HG02973 (cell line): ENCODE data around the gene PLPP1.
A peak's percentile ranks its signal among the peaks of the same experiment; 100 is the strongest.
"Not testable (repeated sequence)": the region's sequence is repeated elsewhere in the genome, so short reads cannot be mapped to it uniquely, and the experiment has no call there.

ENCODE experiments used
- ATAC-seq: cut with Tn5 transposase; IDR thresholded peaks from one replicate; pipeline ENCODE4 v1.9.1; 2021; ENCODE audit warnings: moderate library complexity; ENCODE audit not compliant: unreplicated experiment

PLPP1 gene

GRCh38 chr5:55546947-55547346 is 12.2 kb upstream of the PLPP1 start:
- no peak for ATAC-seq

- no peak for ATAC-seq
Measured at GRCh38 chr5:55544341-55544740, 9.6 kb upstream of the PLPP1 start.

GRCh38 chr5:55541056-55541635 is 6.4 kb upstream of the PLPP1 start:
- ATAC-seq: no peak

GRCh38 chr5:55540525-55540924 is 5.8 kb upstream of the PLPP1 start:
- no peak for ATAC-seq

- peak; percentile 55 for ATAC-seq
Measured at GRCh38 chr5:55540024-55540423, 5.3 kb upstream of the PLPP1 start.

GRCh38 chr5:55538661-55539060 is 3.9 kb upstream of the PLPP1 start:
- ATAC-seq: no peak

- not testable (repeated sequence) for ATAC-seq
Measured at GRCh38 chr5:55537315-55537714, 2.6 kb upstream of the PLPP1 start.

GRCh38 chr5:55535199-55535905 is 588 bp upstream of the PLPP1 start:
- ATAC-seq: peak; percentile 10

- peak; percentile 38 for ATAC-seq
Measured at GRCh38 chr5:55533521-55534435, 986 bp downstream of the PLPP1 start.

- ATAC-seq: no peak
Measured at GRCh38 chr5:55530669-55531068, 4.1 kb downstream of the PLPP1 start.

- ATAC-seq: no peak
Measured at GRCh38 chr5:55524816-55525215, 9.9 kb downstream of the PLPP1 start.

GRCh38 chr5:55523293-55523692 is 11.5 kb downstream of the PLPP1 start:
- no peak for ATAC-seq

GRCh38 chr5:55521881-55522280 is 12.9 kb downstream of the PLPP1 start:
- ATAC-seq: no peak

GRCh38 chr5:55520117-55520839 is 14.5 kb downstream of the PLPP1 start:
- ATAC-seq: no peak

GRCh38 chr5:55518831-55519390 is 15.9 kb downstream of the PLPP1 start:
- ATAC-seq: no peak

GRCh38 chr5:55517804-55518203 is 17.0 kb downstream of the PLPP1 start:
- ATAC-seq: no peak

GRCh38 chr5:55511010-55511409 is 23.8 kb downstream of the PLPP1 start:
- no peak for ATAC-seq

- no peak for ATAC-seq
Measured at GRCh38 chr5:55510523-55510880, 24.3 kb downstream of the PLPP1 start.

- no peak for ATAC-seq
Measured at GRCh38 chr5:55509796-55510522, 24.8 kb downstream of the PLPP1 start.

- ATAC-seq: no peak
Measured at GRCh38 chr5:55509097-55509496, 25.7 kb downstream of the PLPP1 start.
